H1 (cell line): ENCODE measurements around the gene PLXND1. TPM values are rescaled to one million over a fixed set of nuclear protein-coding genes. Genes with fewer than 3 reads are reported as not detected.

Experiments used
- CTCF ChIA-PET: fragments of 300-600 bp; sonication (Branson Sonifier 250); formaldehyde crosslinking; loops from one replicate; lab custom pipeline; 2021; ENCODE audit not compliant: partially characterized antibody; lab: Charles Lee
- POLR2A ChIA-PET: fragments of 300-600 bp; sonication (Branson Sonifier 250); formaldehyde crosslinking; loops from one replicate; lab custom pipeline; 2021; ENCODE audit warnings: inconsistent platforms; ENCODE audit not compliant: partially characterized antibody; lab: Charles Lee
- DNase-seq, 2 experiments: peaks; one replicate each; pipeline versions ENCODE4 v3.0.0 to v3.0.0-alpha.2; 2010 to 2022; ENCODE audit warnings: low spot score in 2 of 2, low read depth in 1 of 2, mixed read lengths in 1 of 2
- FAIRE-seq: peaks from 2 replicates; lab custom pipeline; 2011; peaks lifted over from hg19 to GRCh38; lab: Jason Lieb, UNC
- H2AFZ ChIP-seq: 2 replicates; pipeline ENCODE4 v1.8.1; 2012; ENCODE audit warnings: low read length, inconsistent platforms
- H2AK5ac ChIP-seq: 2 replicates; pipeline ENCODE4 v1.6.1; 2013; ENCODE audit warnings: low read depth, low read length
- H2BK120ac ChIP-seq: replicated peaks from 2 replicates; pipeline ENCODE3; 2013; ENCODE audit warnings: low read depth, low read length, inconsistent platforms
- H2BK12ac ChIP-seq: 2 replicates; pipeline ENCODE4 v1.6.1; 2013; ENCODE audit warnings: low read depth, low read length
- H2BK15ac ChIP-seq: 2 replicates; pipeline ENCODE4 v1.6.1; 2013; ENCODE audit warnings: low read length
- H2BK20ac ChIP-seq: 2 replicates; pipeline ENCODE4 v1.6.1; 2013; ENCODE audit warnings: low read length
- H2BK5ac ChIP-seq: 2 replicates; pipeline ENCODE4 v1.6.1; 2013; ENCODE audit warnings: low read depth, low read length
- H3K14ac ChIP-seq: 2 replicates; pipeline ENCODE4 v1.6.1; 2013; ENCODE audit warnings: inconsistent platforms; ENCODE audit not compliant: insufficient read length
- H3K18ac ChIP-seq: 2 replicates; pipeline ENCODE4 v1.6.1; 2013; ENCODE audit warnings: low read length; ENCODE audit errors: extremely low read depth
- H3K23ac ChIP-seq: 2 replicates; pipeline ENCODE4 v1.6.1; 2013; ENCODE audit warnings: inconsistent platforms; ENCODE audit not compliant: insufficient read length
- H3K23me2 ChIP-seq: 2 replicates; pipeline ENCODE4 v1.6.1; 2013; ENCODE audit warnings: low read depth, low read length
- H3K27ac ChIP-seq: 2 replicates; pipeline ENCODE4 v1.6.1; 2011; ENCODE audit warnings: low read depth, low read length, inconsistent platforms
- H3K27me3 ChIP-seq, 4 experiments: replicated peaks in 1 of 4; 1 replicate in 1 of 4; 2 replicates in 3 of 4; pipeline versions ENCODE4 v1.6.1 to v1.8.1; 2011 to 2013; ENCODE audit warnings: low read length in 3 of 4, mild to moderate bottlenecking in 3 of 4, inconsistent platforms in 2 of 4, mixed read lengths in 2 of 4, moderate library complexity in 1 of 4; ENCODE audit not compliant: control insufficient read depth in 3 of 4, insufficient read depth in 3 of 4; ENCODE audit errors: extremely low read depth in 1 of 4
- H3K36me3 ChIP-seq, 4 experiments: 2 replicates each; pipeline versions ENCODE4 v1.6.1 to v1.8.1; 2011 to 2013; ENCODE audit warnings: mild to moderate bottlenecking in 4 of 4, low read length in 3 of 4, moderate library complexity in 2 of 4, control low read depth in 1 of 4, inconsistent platforms in 1 of 4; ENCODE audit not compliant: insufficient read depth in 4 of 4, control insufficient read depth in 2 of 4
- H3K4ac ChIP-seq: replicated peaks from 2 replicates; pipeline ENCODE3; 2013; ENCODE audit warnings: low read length, low read depth, mixed read lengths, inconsistent platforms; ENCODE audit not compliant: insufficient read length
- H3K4me1 ChIP-seq, 4 experiments: replicated peaks in 1 of 4; 1 replicate in 1 of 4; 2 replicates in 3 of 4; pipeline versions ENCODE4 v1.6.1 to v1.8.1; 2011 to 2013; ENCODE audit warnings: low read length in 3 of 4, inconsistent platforms in 2 of 4, mixed read lengths in 1 of 4; ENCODE audit not compliant: insufficient read depth in 4 of 4, control insufficient read depth in 3 of 4
- H3K4me2 ChIP-seq, 2 experiments: 2 replicates each; pipeline versions ENCODE4 v1.6.1 to v1.8.1; 2011 to 2013; ENCODE audit warnings: low read depth in 2 of 2, low read length in 2 of 2, control low read depth in 1 of 2, inconsistent platforms in 1 of 2, mild to moderate bottlenecking in 1 of 2; ENCODE audit not compliant: insufficient read depth in 1 of 2
- H3K4me3 ChIP-seq, 4 experiments: fragments of 200-600, 300-600 bp in 1 of 4; sonication (generic), shearing (Covaris generic), sonication (Bioruptor Twin) in 1 of 4; 2 replicates each; pipeline versions ENCODE4 v1.5.1 to v1.8.1; 2011 to 2016; ENCODE audit warnings: low read length in 4 of 4, low read depth in 3 of 4, control low read depth in 2 of 4, inconsistent platforms in 2 of 4, mild to moderate bottlenecking in 2 of 4, mixed read lengths in 1 of 4, moderate library complexity in 1 of 4; ENCODE audit not compliant: insufficient read depth in 2 of 4; ENCODE audit errors: extremely low read depth in 1 of 4
- H3K56ac ChIP-seq: replicated peaks from 2 replicates; pipeline ENCODE3; 2013; ENCODE audit warnings: low read depth, mild to moderate bottlenecking, mixed read lengths, low read length, inconsistent platforms; ENCODE audit not compliant: insufficient read length
- H3K79me1 ChIP-seq: 2 replicates; pipeline ENCODE4 v1.6.1; 2013; ENCODE audit warnings: low read depth, low read length, control low read depth
- H3K79me2 ChIP-seq, 2 experiments: 2 replicates each; pipeline versions ENCODE4 v1.6.1 to v1.8.1; 2012 to 2013; ENCODE audit warnings: low read length in 2 of 2, mild to moderate bottlenecking in 2 of 2, inconsistent platforms in 1 of 2; ENCODE audit not compliant: insufficient read depth in 2 of 2, control insufficient read depth in 1 of 2
- H3K9ac ChIP-seq, 4 experiments: replicated peaks in 1 of 4; 1 replicate in 1 of 4; 2 replicates in 3 of 4; pipeline versions ENCODE4 v1.6.1 to v1.8.1; 2011 to 2013; ENCODE audit warnings: low read depth in 3 of 4, low read length in 3 of 4, control low read depth in 2 of 4, mild to moderate bottlenecking in 2 of 4, moderate library complexity in 2 of 4, inconsistent platforms in 1 of 4; ENCODE audit errors: extremely low read depth in 1 of 4
- H3K9me3 ChIP-seq, 2 experiments: 2 replicates each; pipeline versions ENCODE4 v1.6.1 to v1.8.1; 2012 to 2013; ENCODE audit warnings: mild to moderate bottlenecking in 2 of 2, moderate library complexity in 2 of 2, control low read depth in 1 of 2, inconsistent platforms in 1 of 2, low read depth in 1 of 2, low read length in 1 of 2, mixed read lengths in 1 of 2; ENCODE audit not compliant: insufficient read depth in 2 of 2
- H4K20me1 ChIP-seq, 2 experiments: replicated peaks in 1 of 2; 2 replicates each; pipeline versions ENCODE3 to v1.8.1; 2011 to 2013; ENCODE audit warnings: inconsistent platforms in 2 of 2, low read length in 2 of 2, mild to moderate bottlenecking in 1 of 2; ENCODE audit not compliant: insufficient read depth in 2 of 2, control insufficient read depth in 1 of 2
- H4K5ac ChIP-seq: 2 replicates; pipeline ENCODE4 v1.6.1; 2013; ENCODE audit warnings: low read length, low read depth, mixed read lengths, inconsistent platforms; ENCODE audit not compliant: insufficient read length
- H4K8ac ChIP-seq: 2 replicates; pipeline ENCODE4 v1.8.0; 2013; ENCODE audit warnings: mild to moderate bottlenecking, moderate library complexity, low read length, inconsistent platforms; ENCODE audit not compliant: insufficient read depth; ENCODE audit errors: extremely low read depth
- H4K91ac ChIP-seq: replicated peaks from 2 replicates; pipeline ENCODE3; 2013; ENCODE audit warnings: low read length, mixed read lengths, inconsistent platforms; ENCODE audit not compliant: insufficient read length
- ASH2L ChIP-seq: fragments of 200-600, 300-600 bp; sonication (generic); IDR thresholded peaks from one replicate; pipeline ENCODE4 v1.7.1; 2017; ENCODE audit warnings: low read length
- CHD1 ChIP-seq: IDR thresholded peaks from 2 replicates; pipeline ENCODE4 v1.6.1; 2012; ENCODE audit warnings: low read depth, low read length, improper control_type of control experiment
- TAF1 ChIP-seq: IDR thresholded peaks from 2 replicates; pipeline ENCODE4 v1.6.1; 2011; ENCODE audit warnings: mild to moderate bottlenecking, low read depth, low read length
- WGBS, 2 experiments: shearing (Covaris generic) in 1 of 2; methylation state at CpG; one replicate each; pipeline versions ENCODE4 v1.1.6 to v1.1.7; 2013 to 2015; ENCODE audit warnings: low lambda C conversion rate in 2 of 2, mixed read lengths in 2 of 2, inconsistent platforms in 1 of 2, low coverage in 1 of 2, missing lambda C conversion rate in 1 of 2; ENCODE audit not compliant: insufficient replicate concordance in 2 of 2, insufficient coverage in 1 of 2, insufficient read length in 1 of 2; ENCODE audit errors: extremely low coverage in 1 of 2, missing lambda C conversion rate in 1 of 2; 5-methylcytosine and 5-hydroxymethylcytosine counted together
- polyA plus RNA-seq, 7 experiments: library from polyadenylated mRNA; depleted of rRNA in 3 of 7; stranded (reverse) in 5 of 7; unstranded in 2 of 7; fragments of >200 nt in 5 of 7; fragments of 200-250 nt in 2 of 7; gene quantifications; 1 replicate in 5 of 7; 2 replicates in 1 of 7; 4 replicates in 1 of 7; pipeline versions ENCODE4 v1.2.1 to v1.2.3, GENCODE V29; 2011 to 2013; ENCODE audit warnings: missing spikeins in 2 of 7, mixed read lengths in 2 of 7
- total RNA-seq: library from RNA; stranded (reverse); fragmentation: NEBNext Ultra II Directional; extraction: Animal tissue kit (Norgen Biotek cat#: 25700); gene quantifications from 2 replicates; pipeline ENCODE4 v1.2.1, GENCODE V29; 2021

PLXND1 gene
- total and polyA plus RNA-seq, 2 of the 8 experiments (the other 6 are each of a cell fraction or from before 2014, with no cell fraction given): 17.7 to 66.4 TPM

DNA sequence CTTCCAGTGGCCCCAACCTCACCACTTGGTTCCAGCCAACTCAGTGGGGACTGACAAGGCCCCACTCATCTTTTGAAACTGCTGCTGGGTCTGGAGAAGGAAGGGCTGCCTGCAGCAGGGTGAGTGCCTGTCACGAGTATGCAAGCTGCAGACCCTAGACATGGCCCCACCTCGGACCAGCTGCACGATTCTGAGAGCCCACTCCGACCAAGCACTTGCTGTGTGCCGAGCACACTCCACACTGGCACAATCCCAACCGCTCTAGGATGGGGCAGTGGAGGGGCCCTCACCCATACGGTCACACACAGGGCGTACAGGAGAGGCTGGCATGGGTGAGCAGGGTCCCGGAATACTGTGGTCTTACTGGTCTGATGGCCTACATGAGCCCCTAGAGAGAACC lies 8.0 kb upstream of the PLXND1 start:
- no peak overlapping the region for H4K5ac ChIP-seq
- no peak overlapping the region for H3K9ac ChIP-seq
- H2AK5ac ChIP-seq: no peak overlapping the region
- H2BK20ac ChIP-seq: no peak overlapping the region
- no peaks in the 10 kb centered on the region for H3K79me2 ChIP-seq
- H3K4me3 ChIP-seq: no peak overlapping the region
- H3K14ac ChIP-seq: no peak overlapping the region
- H3K4me2 ChIP-seq: no peak overlapping the region
- FAIRE-seq (no peak), DNase-seq (no peak)
- no peak overlapping the region for H4K91ac ChIP-seq
- ChIA-PET POLR2A (interaction anchor here (1.6 kb wide), 1 partner anchor 23 kb away, joined by 3 read pairs; no protein-coding TSS in a partner anchor), CTCF (interaction anchor here (2.1 kb wide), 1 partner anchor 231 kb away, joined by 4 read pairs; no protein-coding TSS in a partner anchor)
- H2BK12ac ChIP-seq: no peak overlapping the region
- peak overlapping the region; percentile 12; the same call in 1 of the 2 replicates for H2BK15ac ChIP-seq
- H3K9me3 ChIP-seq: no peaks in the 10 kb centered on the region
- H3K36me3 ChIP-seq: no peaks in the 10 kb centered on the region
- no peak overlapping the region for H2BK120ac ChIP-seq
- H3K23ac ChIP-seq: no peak overlapping the region
- peak overlapping the region; percentile 7 for H3K4ac ChIP-seq
- H2AFZ ChIP-seq: no peak overlapping the region
- H3K23me2 ChIP-seq: no peaks in the 10 kb centered on the region
- no peaks in the 10 kb centered on the region for H3K79me1 ChIP-seq
- no peaks in the 10 kb centered on the region for H4K20me1 ChIP-seq
- no peaks in the 10 kb centered on the region for H3K27me3 ChIP-seq
- no peak for TF ChIP-seq TAF1
- TF ChIP-seq CHD1: no peak
- TF ChIP-seq ASH2L: no peak
- H3K56ac ChIP-seq: no peak overlapping the region
- H3K27ac ChIP-seq: no peak overlapping the region
- no peak overlapping the region for H2BK5ac ChIP-seq
- no peak overlapping the region for H3K18ac ChIP-seq
- peaks cover 0 to 17% (median 8%) of the 10 kb centered on the region in 4 experiments; a peak in 5 of 7 replicates for H3K4me1 ChIP-seq
- H4K8ac ChIP-seq: no peak overlapping the region
- WGBS, 2 experiments: 96% methylated on average over 9 of the region's 9 CpGs; no CpG with 5 or more reads in 1 of the 2 experiments
